SK-N-SH (cell line): ENCODE data around the gene ALG9.

ENCODE experiments used
- CHD2 ChIP-seq: fragments of 150-350 bp; IDR thresholded peaks from 2 replicates; pipeline ENCODE4 v1.6.1; 2018; ENCODE audit warnings: low read length; ENCODE audit not compliant: partially characterized antibody
- EP300 ChIP-seq, 2 experiments: IDR thresholded peaks; 2 replicates each; pipeline versions ENCODE4 v1.4.0 to v1.6.1; 2012; ENCODE audit warnings: borderline replicate concordance in 1 of 2, low read depth in 1 of 2, low read length in 1 of 2
- FOXJ3 ChIP-seq: sonication (generic); formaldehyde crosslinking; IDR thresholded peaks from 2 replicates; pipeline ENCODE4 v1.5.1; 2020; ENCODE audit warnings: mild to moderate bottlenecking, missing genetic modification reagents
- FOXM1 ChIP-seq: IDR thresholded peaks from 2 replicates; pipeline ENCODE4 v1.4.0; 2012; ENCODE audit warnings: low read depth, mild to moderate bottlenecking
- IRF3 ChIP-seq: fragments of 150-350 bp; IDR thresholded peaks from 2 replicates; pipeline ENCODE4 v1.6.1; 2016; ENCODE audit warnings: mild to moderate bottlenecking, low read depth, low read length
- MAX ChIP-seq: IDR thresholded peaks from 2 replicates; pipeline ENCODE4 v1.4.0; 2012; ENCODE audit warnings: low read depth
- PBX3 ChIP-seq: IDR thresholded peaks from 2 replicates; pipeline ENCODE4; 2012
- POLR2AphosphoS5 ChIP-seq: IDR thresholded peaks from 2 replicates; pipeline ENCODE4 v1.6.1; 2012; ENCODE audit warnings: low read depth, low read length
- RFX5 ChIP-seq: IDR thresholded peaks from 2 replicates; pipeline ENCODE4 v1.6.1; 2012; ENCODE audit warnings: mild to moderate bottlenecking, improper control_type of control experiment, low read length
- SIN3A ChIP-seq: IDR thresholded peaks from 2 replicates; pipeline ENCODE4 v1.6.1; 2012; ENCODE audit warnings: low read depth, mild to moderate bottlenecking, low read length, moderate library complexity, borderline replicate concordance
- USF2 ChIP-seq: fragments of 150-350 bp; IDR thresholded peaks from 2 replicates; pipeline ENCODE4 v1.6.1; 2017; ENCODE audit warnings: antibody characterized with exemption, low read length, low read depth, borderline replicate concordance
- TF ChIP-seq, protein P1 (sequence below): fragments of 200-600 bp; sonication (generic); IDR thresholded peaks from 2 replicates; pipeline ENCODE4 v1.6.1; 2017; ENCODE audit warnings: antibody characterized with exemption, mild to moderate bottlenecking, moderate library complexity

- TF ChIP-seq RFX5, result no peak
- TF ChIP-seq SIN3A, result no peak
- TF ChIP-seq FOXM1, result no peak
- TF ChIP-seq, protein P1, sequence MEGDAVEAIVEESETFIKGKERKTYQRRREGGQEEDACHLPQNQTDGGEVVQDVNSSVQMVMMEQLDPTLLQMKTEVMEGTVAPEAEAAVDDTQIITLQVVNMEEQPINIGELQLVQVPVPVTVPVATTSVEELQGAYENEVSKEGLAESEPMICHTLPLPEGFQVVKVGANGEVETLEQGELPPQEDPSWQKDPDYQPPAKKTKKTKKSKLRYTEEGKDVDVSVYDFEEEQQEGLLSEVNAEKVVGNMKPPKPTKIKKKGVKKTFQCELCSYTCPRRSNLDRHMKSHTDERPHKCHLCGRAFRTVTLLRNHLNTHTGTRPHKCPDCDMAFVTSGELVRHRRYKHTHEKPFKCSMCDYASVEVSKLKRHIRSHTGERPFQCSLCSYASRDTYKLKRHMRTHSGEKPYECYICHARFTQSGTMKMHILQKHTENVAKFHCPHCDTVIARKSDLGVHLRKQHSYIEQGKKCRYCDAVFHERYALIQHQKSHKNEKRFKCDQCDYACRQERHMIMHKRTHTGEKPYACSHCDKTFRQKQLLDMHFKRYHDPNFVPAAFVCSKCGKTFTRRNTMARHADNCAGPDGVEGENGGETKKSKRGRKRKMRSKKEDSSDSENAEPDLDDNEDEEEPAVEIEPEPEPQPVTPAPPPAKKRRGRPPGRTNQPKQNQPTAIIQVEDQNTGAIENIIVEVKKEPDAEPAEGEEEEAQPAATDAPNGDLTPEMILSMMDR, result no peak
- TF ChIP-seq USF2, result no peak
- TF ChIP-seq POLR2AphosphoS5, result no peak
- no peak for TF ChIP-seq CHD2
- TF ChIP-seq IRF3, result no peak
- TF ChIP-seq PBX3, result no peak
- TF ChIP-seq MAX, result no peak
- TF ChIP-seq EP300 (IDR thresholded peaks at IDR 0.05; ENCODE audit: borderline replicate concordance in 1 of 2, low read depth in 1 of 2, low read length in 1 of 2), result no peak
- no peak for TF ChIP-seq FOXJ3 (CRISPR knock-in tag)
These were observed 96.2 kb downstream of the ALG9 start for GRCh38 chr11:111774955-111775710.
